AG04450 (cell line): ENCODE measurements around the gene PLCB2. TPM values are rescaled to one million over a fixed set of nuclear protein-coding genes. Genes with fewer than 3 reads are reported as not detected.

Experiments used
- CTCF ChIA-PET: fragments of 300-600, 350-600 bp; formaldehyde crosslinking; extraction: SDS; loops from one replicate; lab custom pipeline; 2022; ENCODE audit warnings: antibody characterized with exemption, inconsistent platforms; lab: Charles Lee
- POLR2A ChIA-PET: fragments of 350-600 bp; formaldehyde crosslinking; extraction: SDS; loops from one replicate; lab custom pipeline; 2021; ENCODE audit warnings: antibody characterized with exemption, inconsistent platforms; lab: Yijun Ruan, JAX
- DNase-seq: peaks from one replicate; pipeline ENCODE4 v3.0.0-alpha.2; 2011; ENCODE audit warnings: low read depth, low spot score
- H3K27ac ChIP-seq: one replicate; pipeline ENCODE4 v1.5.1; 2012; ENCODE audit warnings: low read depth, low read length, control low read depth
- H3K27me3 ChIP-seq: one replicate; pipeline ENCODE4 v1.6.0; 2012; ENCODE audit warnings: low read length; ENCODE audit not compliant: control insufficient read depth, insufficient read depth
- H3K4me3 ChIP-seq: 2 replicates; pipeline ENCODE4 v1.5.1; 2011; ENCODE audit warnings: mild to moderate bottlenecking, low read depth, low read length, control low read depth
- H3K9me3 ChIP-seq: 2 replicates; pipeline ENCODE4 v1.5.1; 2012; ENCODE audit warnings: low read length; ENCODE audit not compliant: control insufficient read depth, insufficient read depth
- CTCF ChIP-seq: IDR thresholded peaks from 2 replicates; pipeline ENCODE4 v1.5.1; 2011; ENCODE audit warnings: low read depth, low read length, control low read depth, inconsistent platforms
- polyA plus RNA-seq: library from polyadenylated mRNA; depleted of rRNA; stranded (reverse); fragments of >200 nt; gene quantifications from 2 replicates; pipeline ENCODE4 v1.2.3, GENCODE V29; 2011

Gene PLCB2
- polyA plus RNA-seq, 1 experiment = 0.24 TPM

GRCh38 chr15:40313531-40314398, 6.0 kb upstream of the PLCB2 start:
- DNase-seq = no peak
- CTCF ChIA-PET = interaction anchor here (0.6 to 1.9 kb wide), 4 partner anchors 8 to 293 kb away, joined by 4 to 6 read pairs (median 6); partner anchors contain the start of gene INAFM2
- no peak overlapping the region for H3K27ac ChIP-seq
- peaks cover 49% of the 10 kb centered on the region for H3K27me3 ChIP-seq
- POLR2A ChIA-PET = no interaction called here
- TF ChIP-seq CTCF = no peak
- H3K9me3 ChIP-seq = no peaks in the 10 kb centered on the region
- no peak overlapping the region for H3K4me3 ChIP-seq

- POLR2A ChIA-PET = no interaction called here
Measured at GRCh38 chr15:40312370-40313158, 4.8 kb upstream of the PLCB2 start.

GRCh38 chr15:40310993-40311392, 3.3 kb upstream of the PLCB2 start:
- TF ChIP-seq CTCF = no peak

More at GRCh38 chr15:40312370-40313158, 4.8 kb upstream of the PLCB2 start:
- no peaks in the 10 kb centered on the region for H3K9me3 ChIP-seq
- CTCF ChIA-PET = interaction anchor here (0.6 to 6.3 kb wide), 7 partner anchors 8 to 278 kb away, joined by 3 to 49 read pairs (median 6); no protein-coding TSS in a partner anchor
- DNase-seq = no peak
- TF ChIP-seq CTCF = no peak
- H3K27ac ChIP-seq = no peak overlapping the region
- H3K27me3 ChIP-seq = peaks cover 43% of the 10 kb centered on the region
- no peak overlapping the region for H3K4me3 ChIP-seq

GRCh38 chr15:40310001-40310959, 2.5 kb upstream of the PLCB2 start:
- no peak overlapping the region for H3K27ac ChIP-seq
- H3K9me3 ChIP-seq = no peaks in the 10 kb centered on the region
- ChIA-PET POLR2A (no interaction called here), CTCF (interaction anchor here (0.6 to 6.3 kb wide), 12 partner anchors 9 to 265 kb away, joined by 3 to 49 read pairs (median 5); partner anchors contain the start of genes ANKRD63 and INAFM2)
- no peak for DNase-seq
- peak; percentile 73 for TF ChIP-seq CTCF
- H3K4me3 ChIP-seq = no peak overlapping the region
- peaks cover 48% of the 10 kb centered on the region for H3K27me3 ChIP-seq

More at GRCh38 chr15:40310993-40311392, 3.3 kb upstream of the PLCB2 start:
- H3K4me3 ChIP-seq = no peak overlapping the region
- H3K9me3 ChIP-seq = no peaks in the 10 kb centered on the region
- H3K27me3 ChIP-seq = peaks cover 43% of the 10 kb centered on the region
- POLR2A ChIA-PET = no interaction called here
- no peak for DNase-seq
- no peak overlapping the region for H3K27ac ChIP-seq
- CTCF ChIA-PET = interaction anchor here (1.0 to 6.3 kb wide), 6 partner anchors 9 to 93 kb away, joined by 3 to 49 read pairs (median 16); partner anchors contain the start of gene INAFM2
